ENCODE measurements around the gene TRPM5.
"Not testable (repeated sequence)": the region's sequence is repeated elsewhere in the genome, so short reads cannot be mapped to it uniquely, and the experiment has no call there.

The TRPM5 gene, protein sequence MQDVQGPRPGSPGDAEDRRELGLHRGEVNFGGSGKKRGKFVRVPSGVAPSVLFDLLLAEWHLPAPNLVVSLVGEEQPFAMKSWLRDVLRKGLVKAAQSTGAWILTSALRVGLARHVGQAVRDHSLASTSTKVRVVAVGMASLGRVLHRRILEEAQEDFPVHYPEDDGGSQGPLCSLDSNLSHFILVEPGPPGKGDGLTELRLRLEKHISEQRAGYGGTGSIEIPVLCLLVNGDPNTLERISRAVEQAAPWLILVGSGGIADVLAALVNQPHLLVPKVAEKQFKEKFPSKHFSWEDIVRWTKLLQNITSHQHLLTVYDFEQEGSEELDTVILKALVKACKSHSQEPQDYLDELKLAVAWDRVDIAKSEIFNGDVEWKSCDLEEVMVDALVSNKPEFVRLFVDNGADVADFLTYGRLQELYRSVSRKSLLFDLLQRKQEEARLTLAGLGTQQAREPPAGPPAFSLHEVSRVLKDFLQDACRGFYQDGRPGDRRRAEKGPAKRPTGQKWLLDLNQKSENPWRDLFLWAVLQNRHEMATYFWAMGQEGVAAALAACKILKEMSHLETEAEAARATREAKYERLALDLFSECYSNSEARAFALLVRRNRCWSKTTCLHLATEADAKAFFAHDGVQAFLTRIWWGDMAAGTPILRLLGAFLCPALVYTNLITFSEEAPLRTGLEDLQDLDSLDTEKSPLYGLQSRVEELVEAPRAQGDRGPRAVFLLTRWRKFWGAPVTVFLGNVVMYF (N-terminal part only)

DNA sequence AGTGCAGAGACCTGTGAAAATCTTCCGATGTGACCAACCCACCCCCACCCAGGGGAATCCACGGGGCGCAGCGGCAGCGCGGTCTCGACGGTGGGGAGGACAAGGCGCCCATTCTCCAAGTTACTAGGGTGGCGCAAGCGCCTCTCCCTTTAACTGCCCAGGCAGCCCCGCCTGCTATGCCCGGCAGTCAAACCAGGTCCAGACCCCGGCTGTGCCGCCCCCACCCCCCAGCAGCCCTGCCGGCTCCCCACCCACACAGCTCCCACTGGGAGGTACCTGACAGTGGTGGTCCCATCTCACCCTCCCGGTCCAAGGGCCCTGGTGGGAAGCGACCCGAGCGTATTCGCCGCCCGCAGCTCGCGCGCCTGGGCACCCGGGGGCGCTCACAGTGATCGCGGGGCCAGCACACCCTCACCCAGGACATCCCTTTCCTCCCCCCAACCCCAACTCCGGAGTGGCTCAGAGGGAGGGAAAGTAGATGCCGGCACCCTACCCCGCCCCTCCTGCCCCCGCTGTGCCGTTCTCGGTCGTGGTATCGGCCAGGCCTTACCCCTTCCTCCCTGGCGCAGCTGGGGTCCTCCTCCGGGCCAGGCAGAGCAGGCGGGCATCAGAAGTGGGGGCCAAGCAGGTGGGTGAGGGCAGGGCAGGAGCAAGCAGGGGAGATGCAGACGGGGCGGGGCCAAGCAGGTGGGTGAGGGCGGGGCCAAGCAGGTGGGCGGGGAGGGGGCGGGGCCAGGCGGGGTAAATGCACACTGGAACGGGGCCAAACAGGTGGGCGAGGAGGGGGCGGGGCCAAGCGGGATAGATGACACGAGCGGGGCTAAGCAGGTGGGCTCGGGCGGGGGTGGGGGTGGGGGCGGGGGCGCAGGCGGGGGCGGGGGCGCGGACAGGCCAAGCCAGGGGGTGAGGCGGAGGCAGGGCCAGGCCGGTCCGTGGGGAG, at the start of gene TRPM5:
TRPM5 (minus strand) TSS at position 634 of the 940 bp plus-strand sequence. CDS start 21,478 bp downstream, outside the sequence.
- DNase-seq (ENCODE audit: low read depth) = peak; percentile 62

DNA sequence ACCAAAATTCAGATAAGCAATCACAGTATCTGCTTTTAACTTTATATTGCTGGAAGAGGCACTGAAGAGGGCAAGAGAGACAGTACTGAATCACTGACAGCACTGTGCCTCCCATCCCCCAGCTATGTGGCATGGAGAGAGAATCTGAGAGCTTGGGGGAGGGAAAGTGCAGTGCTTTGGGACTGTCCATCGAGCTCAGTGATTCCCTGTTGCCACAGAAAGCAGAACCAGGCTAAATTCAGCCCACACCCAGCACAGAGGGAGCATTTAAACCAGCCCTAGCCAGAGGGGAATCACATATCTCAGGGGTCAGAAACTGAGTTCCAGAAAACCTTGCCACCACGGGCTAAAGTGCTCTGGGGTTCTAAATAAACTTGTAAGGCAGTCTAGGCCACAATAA, 44.8 kb upstream of the TRPM5 start:
- no peak for DNase-seq (ENCODE audit: low read depth)

DNA sequence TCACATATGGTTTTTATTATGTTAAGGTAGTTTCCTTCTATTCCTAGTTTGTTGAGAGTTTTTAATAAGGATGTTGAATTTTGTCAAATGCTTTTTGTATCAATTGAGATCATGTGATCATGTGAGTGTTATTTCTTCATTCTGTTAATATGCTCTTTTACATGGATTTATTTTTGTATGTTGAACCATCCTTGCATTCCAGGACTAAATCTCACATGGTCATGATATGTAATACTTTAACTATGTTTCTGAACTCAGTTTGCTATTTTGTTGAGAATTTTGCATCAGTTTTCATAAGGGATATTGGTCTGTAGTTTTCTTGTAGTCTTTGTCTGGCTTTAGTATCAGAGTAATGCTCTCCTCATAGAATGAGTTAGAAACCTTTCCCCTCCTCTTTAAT, 43.7 kb upstream of the TRPM5 start:
- DNase-seq (ENCODE audit: low read depth) = no peak

DNA sequence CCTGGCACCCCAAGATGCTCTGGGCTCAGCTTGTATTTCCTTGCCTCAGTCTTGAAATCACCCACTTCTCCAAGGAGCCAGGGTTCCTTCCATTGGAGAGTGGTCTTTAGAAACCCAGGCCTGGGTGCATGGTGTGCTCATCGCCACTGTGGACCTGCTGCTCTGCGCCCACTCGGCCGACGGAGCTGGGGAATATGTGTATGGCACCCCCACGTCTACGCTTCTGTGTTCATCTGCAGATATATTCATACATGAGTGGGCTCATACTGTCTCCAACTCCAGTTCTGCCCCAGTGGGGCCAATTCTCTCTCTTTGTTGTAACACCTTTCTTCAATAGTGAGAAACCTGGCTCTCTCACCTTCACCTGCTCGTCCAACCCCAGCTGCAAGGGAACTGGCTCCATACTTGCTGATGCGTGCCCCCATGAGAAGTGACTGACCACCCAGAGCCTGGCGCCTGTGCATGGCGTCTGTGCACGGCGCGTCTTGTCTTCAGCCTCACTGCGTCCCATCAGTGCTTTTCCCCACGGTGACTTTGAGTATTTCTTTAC, 40.3 kb upstream of the TRPM5 start:
- no peak for DNase-seq (ENCODE audit: low read depth)

DNA sequence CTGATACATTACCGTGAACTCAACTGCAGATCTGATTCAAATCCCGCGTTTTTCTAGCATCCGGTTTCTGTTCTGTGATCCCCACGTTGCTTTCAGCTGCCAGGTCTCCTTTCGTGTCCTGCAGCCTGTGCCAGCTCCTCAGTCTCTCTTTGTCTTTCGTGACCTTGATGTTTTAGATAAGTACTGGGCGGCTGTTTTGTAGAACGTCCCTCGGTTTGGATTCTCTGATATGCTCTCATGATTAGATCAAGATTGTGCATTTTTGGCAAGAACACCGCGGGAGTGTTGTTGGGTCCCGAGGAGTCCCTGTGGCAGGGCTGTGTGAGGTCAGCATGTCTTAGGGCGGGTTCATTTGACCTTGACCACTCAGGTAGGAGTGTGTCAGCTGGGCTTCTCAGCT, 39.1 kb upstream of the TRPM5 start:
- DNase-seq (ENCODE audit: low read depth) = no peak

DNA sequence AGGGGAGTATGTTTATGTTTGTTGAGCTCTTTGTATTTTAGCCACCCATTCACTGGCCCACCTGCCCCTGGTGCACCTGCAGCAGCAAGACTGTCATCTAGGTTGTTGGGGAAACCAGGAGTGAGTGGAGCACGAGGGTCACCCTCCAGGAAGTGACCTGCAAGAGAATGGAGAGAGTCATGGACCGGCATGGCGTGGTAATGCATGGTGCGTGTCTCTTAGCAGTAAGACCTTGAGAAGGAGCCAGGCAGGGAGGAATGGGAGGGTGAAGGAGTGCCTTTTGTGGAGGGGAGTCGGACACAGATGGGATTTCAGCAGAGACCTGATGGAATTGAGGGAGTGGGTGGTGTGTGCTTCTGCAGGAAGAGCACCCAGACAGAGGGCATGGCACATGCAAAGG, 38.4 kb upstream of the TRPM5 start:
- no peak for DNase-seq (ENCODE audit: low read depth)

DNA sequence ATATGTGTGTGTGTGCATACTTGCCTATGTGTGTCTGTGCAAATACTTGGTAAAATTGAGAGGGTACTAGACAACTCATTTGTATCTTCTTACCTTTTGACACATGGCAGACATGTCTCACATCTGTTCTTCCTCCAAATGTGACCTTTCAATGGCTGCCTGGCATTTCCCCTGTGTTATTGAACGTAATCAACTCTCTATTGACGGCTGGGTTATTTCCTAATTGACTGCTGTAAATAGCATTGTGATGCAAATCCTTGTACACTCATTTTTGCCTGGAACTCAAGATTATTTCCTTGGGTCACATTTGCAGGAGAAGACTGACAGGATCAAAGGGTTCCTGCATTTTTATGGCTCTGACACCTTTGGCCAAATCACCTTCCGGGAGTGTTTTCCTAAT, 37.9 kb upstream of the TRPM5 start:
- DNase-seq (ENCODE audit: low read depth) = no peak

DNA sequence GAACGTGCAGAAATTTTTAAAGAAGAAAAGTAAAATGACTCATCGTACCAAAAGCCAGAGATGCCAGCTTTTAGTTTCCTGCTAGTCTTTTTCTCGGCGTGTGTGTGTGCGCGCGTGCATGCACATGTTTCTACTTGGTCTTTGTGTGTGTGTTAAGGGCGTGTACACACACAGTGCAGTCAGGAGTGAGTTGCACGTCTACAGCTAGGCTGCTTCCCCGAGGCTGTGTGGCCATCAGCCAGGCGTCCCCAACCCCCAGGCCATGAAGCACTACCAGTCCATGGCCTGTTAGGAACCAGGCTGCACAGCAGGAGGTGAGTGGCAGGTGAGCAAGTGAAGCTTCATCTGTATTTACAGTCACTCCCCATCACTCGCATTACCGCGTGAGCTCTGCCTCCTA, 36.9 kb upstream of the TRPM5 start:
- DNase-seq (ENCODE audit: low read depth) = no peak

DNA sequence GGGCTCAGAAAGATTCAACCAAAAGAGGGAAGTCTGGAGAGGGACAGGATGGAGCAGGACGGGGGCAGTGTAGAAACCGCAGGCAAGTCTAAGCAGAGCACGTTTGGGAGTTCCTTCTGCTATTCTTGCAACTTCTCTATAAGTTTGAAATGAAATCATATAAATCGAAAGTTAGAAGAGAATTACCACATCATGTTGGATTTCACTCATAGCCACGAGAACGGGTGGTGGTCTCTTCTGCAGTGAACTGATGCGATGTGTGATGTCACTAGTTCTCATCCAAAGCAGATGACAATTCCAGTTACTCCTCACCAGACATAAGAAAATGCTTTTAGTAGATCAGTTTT, 36.5 kb upstream of the TRPM5 start:
- no peak for DNase-seq (ENCODE audit: low read depth)

DNA sequence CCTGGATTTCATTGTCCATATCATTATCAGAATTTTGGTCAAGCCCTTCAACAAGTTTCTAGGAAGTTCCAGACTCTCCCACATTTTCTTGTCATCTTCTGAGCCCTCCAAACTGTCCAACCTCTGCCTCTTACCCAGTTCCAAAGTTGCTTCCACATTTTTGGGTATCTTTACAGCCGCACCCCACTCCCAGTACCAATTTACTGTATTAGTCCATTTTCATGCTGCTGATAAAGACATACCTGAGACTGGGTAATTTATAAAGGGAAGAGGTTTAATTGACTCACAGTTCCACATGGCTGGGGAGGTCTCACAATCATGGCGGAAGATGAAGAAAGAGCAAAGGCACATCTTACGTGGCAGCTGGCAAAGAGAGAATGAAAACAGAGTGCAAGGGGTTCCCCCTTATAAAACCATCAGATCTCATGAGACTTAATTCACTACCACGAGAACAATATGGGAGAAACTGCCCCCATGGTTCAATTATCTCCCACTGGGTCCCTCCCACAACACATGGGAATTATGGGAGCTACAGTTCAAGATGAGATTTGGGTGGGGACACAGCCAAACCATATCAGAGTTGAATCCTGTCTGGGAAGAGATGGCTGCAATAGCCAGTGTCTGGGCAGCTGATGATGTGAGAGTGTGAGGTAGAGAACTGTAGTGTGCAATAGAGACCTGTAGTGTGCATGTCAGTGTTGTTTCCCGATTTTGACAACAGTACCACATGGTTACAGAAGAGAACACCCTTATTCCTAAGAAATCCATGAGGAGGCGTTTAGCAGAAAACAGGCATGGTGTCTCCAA, 36.0 kb upstream of the TRPM5 start:
- DNase-seq (ENCODE audit: low read depth) = not testable (repeated sequence)

DNA sequence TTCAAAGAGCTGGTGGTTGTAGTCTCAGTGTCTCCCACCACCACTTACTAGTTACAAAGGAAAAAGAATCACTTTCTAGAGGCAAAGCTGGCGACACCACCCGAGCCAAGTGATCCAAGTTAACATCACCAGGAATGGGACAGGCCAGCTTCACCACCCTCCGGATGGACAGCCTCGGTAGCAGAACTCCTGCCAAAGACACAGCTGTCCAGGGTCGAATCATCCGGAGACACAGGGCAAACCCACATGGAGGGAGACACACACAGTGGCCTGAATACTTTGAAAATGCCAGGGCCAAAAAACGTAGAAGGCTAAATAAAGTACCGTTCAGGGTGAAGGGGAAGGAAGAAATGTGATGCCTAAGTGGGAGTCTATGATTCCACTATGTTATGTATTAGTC, 33.6 kb upstream of the TRPM5 start:
- no peak for DNase-seq (ENCODE audit: low read depth)

DNA sequence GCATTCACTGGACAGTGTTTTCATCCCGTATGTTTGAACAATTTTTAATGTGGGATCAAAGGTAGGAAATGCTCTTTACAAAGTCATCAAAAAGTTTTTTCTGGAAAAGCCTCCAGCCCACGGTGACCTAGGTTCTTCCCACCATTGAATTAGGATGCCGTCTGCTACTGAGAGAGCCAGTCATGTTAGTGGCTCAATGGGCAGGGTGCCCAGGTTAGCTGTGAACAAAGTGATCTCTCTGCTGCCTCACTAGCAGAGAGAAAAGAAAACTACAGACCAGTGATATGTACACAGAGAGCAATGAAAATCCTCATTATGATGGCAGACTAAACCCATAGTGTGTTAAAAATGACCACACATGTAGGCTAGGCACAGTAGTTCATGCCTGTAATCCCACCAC, 32.9 kb upstream of the TRPM5 start:
- DNase-seq (ENCODE audit: low read depth) = no peak

DNA sequence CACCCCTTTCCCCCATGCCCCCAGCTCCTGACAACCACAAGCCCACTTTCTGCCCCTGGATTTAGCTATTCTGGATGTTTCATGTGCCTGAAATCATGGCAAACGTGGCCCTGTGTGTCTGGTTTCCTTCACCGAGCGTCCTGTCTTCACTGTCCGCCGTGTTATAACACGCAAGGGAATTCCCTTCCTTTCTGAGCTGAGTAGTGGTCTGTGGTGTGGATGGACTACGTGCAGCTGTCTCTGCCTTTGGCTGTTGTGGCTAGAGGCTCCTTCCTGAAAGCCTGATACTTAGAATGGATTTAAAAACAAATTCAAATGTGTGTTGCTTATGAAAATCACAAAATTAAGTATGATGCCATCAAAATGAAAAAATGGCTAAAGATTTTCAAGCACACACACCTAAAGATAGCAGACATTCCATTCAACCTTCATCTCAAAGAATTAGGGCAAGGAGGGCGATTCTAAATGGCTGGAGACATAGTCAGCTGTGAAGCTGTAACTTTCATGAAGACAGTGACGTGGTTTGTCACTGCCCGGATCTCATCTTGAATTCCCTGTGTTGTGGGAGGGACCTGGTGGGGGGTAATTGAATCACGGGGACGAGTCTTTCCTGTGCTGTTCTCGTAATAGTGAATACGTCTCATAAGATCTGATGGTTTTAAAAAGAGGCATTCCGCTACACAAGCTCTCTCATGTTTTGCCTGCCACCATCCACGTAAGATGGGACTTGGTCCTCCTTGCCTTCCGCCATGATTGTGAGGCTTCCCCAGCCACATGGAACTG, 31.0 kb upstream of the TRPM5 start:
- DNase-seq (ENCODE audit: low read depth) = no peak

DNA sequence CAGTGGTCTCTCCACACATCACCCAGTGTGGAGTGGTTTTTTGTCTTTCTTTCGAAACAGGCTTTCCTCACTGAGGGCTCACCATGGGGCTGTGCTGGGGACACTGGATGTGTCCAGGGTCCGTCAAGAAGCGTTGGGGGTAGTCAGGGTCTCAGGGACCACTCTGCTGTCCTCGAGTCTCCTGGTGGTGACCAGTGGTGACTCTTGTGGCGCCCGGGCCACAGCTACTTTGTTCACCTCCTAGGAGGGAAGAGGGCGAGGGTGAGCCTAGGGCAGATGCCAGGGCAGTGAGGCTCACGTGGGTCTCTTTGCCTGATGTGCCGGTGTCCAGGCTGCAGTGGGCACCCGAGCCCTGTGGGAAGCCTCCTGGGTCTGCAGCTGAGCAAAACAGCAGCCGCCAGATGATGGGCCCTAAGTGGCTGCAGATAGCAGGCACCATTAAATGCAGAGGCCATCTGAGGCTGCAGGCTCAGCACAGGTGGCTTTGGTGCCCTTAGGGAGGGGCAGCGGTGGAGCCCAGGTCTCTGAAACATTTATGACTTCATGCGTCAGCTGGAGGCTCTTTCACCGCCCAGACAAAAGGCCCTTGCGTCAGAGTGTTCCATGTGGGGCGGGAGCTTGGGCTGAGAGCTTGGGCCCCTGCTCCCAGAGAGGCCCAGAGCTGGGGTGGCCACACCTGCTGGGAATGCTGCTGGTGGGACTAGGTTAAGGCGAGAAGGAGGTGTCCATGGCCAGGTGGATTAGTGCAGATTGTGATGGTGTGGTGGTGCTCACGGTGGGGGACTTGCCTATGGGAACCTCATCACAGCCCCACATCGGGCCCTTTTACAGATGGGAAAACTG, 30.0 kb upstream of the TRPM5 start:
- DNase-seq (ENCODE audit: low read depth) = no peak

DNA sequence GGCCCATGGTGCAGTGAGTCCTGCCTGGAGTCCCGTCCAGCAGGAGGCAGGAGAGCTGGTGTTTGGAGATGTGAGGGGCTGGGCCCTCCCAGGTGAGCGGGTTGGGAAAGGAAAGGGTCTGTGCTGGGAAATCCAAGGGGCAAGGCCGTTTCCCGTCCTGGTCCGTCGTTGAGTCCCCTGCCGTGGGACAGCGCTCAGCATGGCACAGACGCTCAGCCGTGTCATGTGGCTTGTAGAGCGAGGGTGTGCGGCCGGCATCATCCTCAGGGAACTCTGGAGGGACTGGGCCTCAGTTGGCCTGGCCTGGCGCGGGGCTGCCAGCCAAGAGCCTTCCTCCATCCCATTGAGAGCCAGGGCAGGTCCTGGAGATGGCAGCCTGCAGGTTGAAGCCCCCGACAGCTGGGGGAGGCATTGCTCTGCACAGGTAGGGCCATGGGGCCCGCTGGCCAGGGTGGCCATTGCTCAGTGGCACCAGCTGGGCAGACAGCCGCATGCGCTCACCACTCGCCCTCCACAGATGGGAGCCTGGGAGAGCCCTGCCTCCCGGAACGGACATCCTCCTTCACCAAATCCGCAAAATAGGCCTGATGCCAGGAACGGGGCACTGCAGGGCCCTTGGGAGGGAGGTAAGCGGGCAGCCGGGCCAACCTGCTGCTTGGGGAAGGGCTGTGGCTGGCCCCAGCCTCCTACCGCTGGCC, 29.2 kb upstream of the TRPM5 start:
- DNase-seq (ENCODE audit: low read depth) = no peak

DNA sequence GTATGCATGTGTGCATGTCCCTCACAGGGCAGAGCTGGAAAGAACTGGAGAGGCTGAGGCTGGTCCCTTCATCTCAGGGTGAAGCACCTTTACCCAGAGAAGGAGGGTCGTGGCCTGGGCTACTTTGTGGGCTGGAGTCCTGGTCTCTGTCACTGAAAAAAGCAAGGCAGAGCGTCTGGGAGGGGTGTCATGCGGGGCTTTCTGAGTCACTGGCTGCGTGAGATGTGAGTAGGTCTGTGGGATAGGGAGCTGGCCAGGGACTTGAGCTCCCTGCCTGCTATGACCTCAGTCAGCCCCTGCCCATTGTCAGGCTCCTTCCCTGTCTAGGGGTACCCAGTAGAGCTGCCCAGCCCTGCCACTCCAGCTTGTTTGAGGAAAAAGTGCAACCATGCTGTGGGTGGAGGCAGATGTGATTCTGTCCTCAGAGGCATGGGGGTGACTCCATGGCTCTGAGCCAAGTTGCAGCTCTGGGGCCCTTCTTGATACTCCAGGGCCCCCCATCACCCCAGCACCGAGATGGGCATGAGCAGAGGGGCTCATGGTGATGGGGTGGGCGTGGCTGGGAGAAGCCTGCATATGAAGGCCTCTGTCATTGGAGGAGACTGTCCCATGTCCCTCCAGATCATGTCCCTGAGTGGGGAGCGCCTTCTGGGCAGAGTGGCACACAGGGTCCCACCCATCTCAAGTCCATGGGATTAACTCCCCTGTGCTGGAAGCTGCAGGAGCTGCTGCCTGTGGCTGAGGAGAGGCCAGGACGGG, 28.3 kb upstream of the TRPM5 start:
- no peak for DNase-seq (ENCODE audit: low read depth)

DNA sequence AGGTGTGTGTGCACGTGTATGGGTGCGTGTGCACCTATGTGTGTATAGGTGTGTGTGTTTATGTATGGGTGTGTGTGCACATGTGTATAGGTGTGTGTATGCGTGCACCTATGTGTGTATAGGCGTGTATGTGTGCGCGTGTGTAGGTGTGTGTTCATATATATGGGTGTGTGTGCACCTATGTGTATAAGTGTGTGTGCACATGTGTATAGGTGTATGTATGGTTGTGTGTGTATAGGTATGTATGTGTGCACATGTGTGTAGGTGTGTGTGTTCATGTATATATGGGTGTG, 27.4 kb upstream of the TRPM5 start:
- no peak for DNase-seq (ENCODE audit: low read depth)

DNA sequence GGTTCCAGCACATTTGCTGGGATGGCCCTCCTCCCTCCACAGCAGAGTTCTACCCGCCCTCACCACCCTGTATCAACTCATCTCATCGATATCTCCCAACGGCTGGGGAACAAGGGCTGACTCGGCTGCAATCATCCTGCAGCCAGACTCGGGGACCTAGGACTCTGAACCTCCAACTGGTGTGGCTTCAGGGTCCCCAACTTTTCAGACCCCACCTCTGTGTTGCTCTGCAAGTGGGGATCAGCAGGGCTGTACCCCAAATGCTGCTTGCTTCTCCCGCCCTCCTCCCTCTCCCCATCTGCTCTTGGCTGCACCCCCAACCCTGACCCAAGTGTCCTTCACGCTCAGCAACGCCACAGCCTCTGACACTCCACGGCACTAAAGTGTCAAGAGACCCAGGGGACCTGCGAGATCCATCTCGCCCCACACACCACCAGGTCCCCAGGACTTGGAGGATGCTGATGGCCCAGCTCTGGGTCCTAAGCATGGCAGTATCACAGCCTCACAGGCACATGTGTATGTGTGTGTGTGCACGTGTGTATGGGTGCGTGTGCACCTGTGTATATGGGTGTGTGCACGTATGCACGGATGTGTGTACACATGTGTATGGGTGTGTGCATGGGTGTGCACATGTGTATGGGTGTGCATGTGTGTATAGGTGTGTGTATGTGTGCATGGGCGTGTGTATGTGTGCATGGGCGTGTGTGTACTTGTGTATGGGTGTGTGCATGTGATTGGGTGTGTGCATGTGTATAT, 26.9 kb upstream of the TRPM5 start:
- no peak for DNase-seq (ENCODE audit: low read depth)
